ENCODE measurements around the gene AK1. TPM values are rescaled to one million over a fixed set of nuclear protein-coding genes. Genes with fewer than 3 reads are reported as not detected.

AK1 gene
- total and polyA plus RNA-seq, 2 of the 13 experiments (the other 11 are each of a cell fraction or from before 2014, with no cell fraction given) = 19.1 to 32.8 TPM

DNA sequence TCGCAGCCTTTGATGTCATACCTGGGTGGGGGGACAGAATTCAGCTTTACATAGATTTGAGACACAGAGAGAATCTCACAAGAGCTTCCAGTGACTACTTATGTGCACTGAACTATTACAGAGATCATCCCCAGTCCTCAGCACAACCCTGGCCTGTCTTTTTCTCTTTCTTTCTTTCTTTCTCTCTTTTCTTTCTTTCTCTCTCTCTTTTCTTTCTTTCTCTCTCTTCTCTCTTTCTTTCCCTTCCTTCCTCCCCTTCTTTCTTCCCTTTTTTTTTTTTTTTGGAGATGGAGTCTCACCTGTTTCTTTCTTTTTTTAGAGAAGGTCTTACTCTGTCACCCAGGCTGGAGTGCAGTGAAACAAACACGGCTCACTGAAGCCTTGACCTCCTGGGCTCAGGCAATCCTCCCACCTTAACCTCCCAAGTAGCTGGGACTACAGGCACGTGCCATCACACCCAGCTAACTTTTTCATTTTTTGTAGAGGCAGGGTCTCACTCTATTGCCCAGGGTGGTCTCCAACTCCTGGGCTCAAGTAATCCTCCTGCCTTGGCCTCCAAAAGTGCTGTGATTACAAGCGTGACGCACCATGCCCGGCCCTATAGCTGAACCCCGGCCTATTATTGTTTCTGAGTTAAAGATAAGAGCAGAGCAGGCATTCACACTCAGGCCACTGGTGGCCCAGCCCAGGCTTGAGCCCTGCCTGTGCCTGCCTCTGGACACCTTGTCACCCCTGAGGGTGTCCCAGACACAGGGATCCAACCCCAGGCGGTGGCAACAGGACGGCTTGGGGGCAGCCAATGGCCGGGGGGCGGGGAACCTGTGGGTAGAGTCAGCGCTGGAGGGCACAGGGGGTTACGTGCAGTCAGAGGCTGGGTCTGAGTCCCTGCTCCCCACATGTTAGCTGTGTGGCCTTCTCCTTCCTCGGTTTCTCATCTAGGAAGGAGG is 48.8 kb upstream of the AK1 start:
- Histone ChIP-seq H3K27ac (ENCODE audit: extremely low read length, insufficient read depth, low read length) (no peak overlapping the region), H3K27me3 (ENCODE audit: control insufficient read depth in 1 of 2, insufficient read depth in 2 of 2, low read length in 2 of 2) (peaks cover 0 to 38% of the 10 kb centered on the region in 2 experiments), H3K4me2 (ENCODE audit: low read depth, low read length) (no peak overlapping the region), H3K9ac (ENCODE audit: insufficient read depth, low read depth, low read length) (no peak overlapping the region), H2AFZ (ENCODE audit: low read length) (no peak overlapping the region), H3K9me3 (ENCODE audit: low read length) (no peaks in the 10 kb centered on the region), H3K79me2 (ENCODE audit: insufficient read depth, low read length) (no peaks in the 10 kb centered on the region), H3K4me1 (ENCODE audit: insufficient read depth, low read length) (peaks cover 33% of the 10 kb centered on the region), H3K4me3 (replicated peaks in 1 of 3; ENCODE audit: insufficient read depth in 1 of 3, low read depth in 2 of 3, low read length in 3 of 3) (no peak overlapping the region), H4K20me1 (ENCODE audit: insufficient read depth, low read length) (no peaks in the 10 kb centered on the region), H3K36me3 (replicated peaks in 1 of 2; ENCODE audit: control insufficient read depth in 1 of 2, insufficient read depth in 2 of 2, low read length in 2 of 2) (no peaks in the 10 kb centered on the region)
- TF ChIP-seq, protein P1, sequence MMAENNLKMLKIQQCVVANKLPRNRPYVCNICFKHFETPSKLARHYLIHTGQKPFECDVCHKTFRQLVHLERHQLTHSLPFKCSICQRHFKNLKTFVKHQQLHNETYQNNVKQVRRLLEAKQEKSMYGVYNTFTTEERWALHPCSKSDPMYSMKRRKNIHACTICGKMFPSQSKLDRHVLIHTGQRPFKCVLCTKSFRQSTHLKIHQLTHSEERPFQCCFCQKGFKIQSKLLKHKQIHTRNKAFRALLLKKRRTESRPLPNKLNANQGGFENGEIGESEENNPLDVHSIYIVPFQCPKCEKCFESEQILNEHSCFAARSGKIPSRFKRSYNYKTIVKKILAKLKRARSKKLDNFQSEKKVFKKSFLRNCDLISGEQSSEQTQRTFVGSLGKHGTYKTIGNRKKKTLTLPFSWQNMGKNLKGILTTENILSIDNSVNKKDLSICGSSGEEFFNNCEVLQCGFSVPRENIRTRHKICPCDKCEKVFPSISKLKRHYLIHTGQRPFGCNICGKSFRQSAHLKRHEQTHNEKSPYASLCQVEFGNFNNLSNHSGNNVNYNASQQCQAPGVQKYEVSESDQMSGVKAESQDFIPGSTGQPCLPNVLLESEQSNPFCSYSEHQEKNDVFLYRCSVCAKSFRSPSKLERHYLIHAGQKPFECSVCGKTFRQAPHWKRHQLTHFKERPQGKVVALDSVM (CRISPR knock-in tag; IDR thresholded peaks at IDR 0.05) = 0 out of 2 replicates have a peak, but pooled peaks have one; percentile 11
- TF ChIP-seq, protein P2, sequence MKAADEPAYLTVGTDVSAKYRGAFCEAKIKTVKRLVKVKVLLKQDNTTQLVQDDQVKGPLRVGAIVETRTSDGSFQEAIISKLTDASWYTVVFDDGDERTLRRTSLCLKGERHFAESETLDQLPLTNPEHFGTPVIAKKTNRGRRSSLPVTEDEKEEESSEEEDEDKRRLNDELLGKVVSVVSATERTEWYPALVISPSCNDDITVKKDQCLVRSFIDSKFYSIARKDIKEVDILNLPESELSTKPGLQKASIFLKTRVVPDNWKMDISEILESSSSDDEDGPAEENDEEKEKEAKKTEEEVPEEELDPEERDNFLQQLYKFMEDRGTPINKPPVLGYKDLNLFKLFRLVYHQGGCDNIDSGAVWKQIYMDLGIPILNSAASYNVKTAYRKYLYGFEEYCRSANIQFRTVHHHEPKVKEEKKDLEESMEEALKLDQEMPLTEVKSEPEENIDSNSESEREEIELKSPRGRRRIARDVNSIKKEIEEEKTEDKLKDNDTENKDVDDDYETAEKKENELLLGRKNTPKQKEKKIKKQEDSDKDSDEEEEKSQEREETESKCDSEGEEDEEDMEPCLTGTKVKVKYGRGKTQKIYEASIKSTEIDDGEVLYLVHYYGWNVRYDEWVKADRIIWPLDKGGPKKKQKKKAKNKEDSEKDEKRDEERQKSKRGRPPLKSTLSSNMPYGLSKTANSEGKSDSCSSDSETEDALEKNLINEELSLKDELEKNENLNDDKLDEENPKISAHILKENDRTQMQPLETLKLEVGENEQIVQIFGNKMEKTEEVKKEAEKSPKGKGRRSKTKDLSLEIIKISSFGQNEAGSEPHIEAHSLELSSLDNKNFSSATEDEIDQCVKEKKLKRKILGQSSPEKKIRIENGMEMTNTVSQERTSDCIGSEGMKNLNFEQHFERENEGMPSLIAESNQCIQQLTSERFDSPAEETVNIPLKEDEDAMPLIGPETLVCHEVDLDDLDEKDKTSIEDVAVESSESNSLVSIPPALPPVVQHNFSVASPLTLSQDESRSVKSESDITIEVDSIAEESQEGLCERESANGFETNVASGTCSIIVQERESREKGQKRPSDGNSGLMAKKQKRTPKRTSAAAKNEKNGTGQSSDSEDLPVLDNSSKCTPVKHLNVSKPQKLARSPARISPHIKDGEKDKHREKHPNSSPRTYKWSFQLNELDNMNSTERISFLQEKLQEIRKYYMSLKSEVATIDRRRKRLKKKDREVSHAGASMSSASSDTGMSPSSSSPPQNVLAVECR (CRISPR knock-in tag; IDR thresholded peaks at IDR 0.05; ENCODE audit: borderline replicate concordance) = 0 out of 2 replicates have a peak, but pooled peaks have one; percentile 20
- TF ChIP-seq, protein P3, sequence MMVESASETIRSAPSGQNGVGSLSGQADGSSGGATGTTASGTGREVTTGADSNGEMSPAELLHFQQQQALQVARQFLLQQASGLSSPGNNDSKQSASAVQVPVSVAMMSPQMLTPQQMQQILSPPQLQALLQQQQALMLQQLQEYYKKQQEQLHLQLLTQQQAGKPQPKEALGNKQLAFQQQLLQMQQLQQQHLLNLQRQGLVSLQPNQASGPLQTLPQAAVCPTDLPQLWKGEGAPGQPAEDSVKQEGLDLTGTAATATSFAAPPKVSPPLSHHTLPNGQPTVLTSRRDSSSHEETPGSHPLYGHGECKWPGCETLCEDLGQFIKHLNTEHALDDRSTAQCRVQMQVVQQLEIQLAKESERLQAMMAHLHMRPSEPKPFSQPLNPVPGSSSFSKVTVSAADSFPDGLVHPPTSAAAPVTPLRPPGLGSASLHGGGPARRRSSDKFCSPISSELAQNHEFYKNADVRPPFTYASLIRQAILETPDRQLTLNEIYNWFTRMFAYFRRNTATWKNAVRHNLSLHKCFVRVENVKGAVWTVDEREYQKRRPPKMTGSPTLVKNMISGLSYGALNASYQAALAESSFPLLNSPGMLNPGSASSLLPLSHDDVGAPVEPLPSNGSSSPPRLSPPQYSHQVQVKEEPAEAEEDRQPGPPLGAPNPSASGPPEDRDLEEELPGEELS (CRISPR knock-in tag; IDR thresholded peaks at IDR 0.05) = no peak
- ATAC-seq = no peak
- DNase-seq (ENCODE audit: low spot score) = no peak
- intact Hi-C loops (cut with micrococcal nuclease; ENCODE audit: unreplicated experiment) = no loop called here
- CTCF ChIA-PET (ENCODE audit: low intra/inter-chr PET ratio, low total read pairs) = no interaction called here
- WGBS (ENCODE audit: low lambda C conversion rate) = 55% methylated on average over 6 of the region's 14 CpGs
- POLR2A ChIA-PET = no interaction called here
- no TSS peak for BruUV-seq (replicated peaks)
- no peak for FAIRE-seq
- in situ Hi-C loops (cut with HindIII; ENCODE audit: extremely low pct_ligation_motif_present, low pct_unique_long_range_greater_than_20kb) = loop anchor here (5.0 to 10.0 kb wide), 2 partner anchors 329 to 421 kb away; no protein-coding TSS in a partner anchor

Data from HepG2 (cell line).